ENCODE measurements around the gene TM4SF5.

DNA sequence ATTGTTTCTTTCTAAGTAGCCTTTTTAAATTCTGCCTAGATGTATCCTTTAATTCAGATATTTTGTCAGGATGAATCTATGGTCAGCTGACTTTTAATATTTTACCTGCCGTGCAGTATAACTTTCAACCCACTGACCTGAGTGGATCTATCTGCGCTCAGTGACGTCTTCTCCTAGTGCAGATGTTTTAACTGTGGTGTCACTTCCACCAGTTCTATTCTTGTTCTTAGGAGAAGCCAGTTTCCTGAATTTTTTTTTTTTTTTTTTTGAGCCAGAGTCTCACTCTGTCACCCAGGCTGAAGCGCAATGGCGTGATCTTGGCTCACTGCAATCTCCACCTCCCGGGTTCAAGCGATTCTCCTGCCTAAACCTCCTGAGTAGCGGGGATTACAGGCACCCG, 5.0 kb upstream of the TM4SF5 start:
- TF ChIP-seq EP300 (IDR thresholded peaks at IDR 0.05) (no peak), POLR2A (IDR thresholded peaks at IDR 0.05) (no peak)
- TF ChIP-seq, protein P1, sequence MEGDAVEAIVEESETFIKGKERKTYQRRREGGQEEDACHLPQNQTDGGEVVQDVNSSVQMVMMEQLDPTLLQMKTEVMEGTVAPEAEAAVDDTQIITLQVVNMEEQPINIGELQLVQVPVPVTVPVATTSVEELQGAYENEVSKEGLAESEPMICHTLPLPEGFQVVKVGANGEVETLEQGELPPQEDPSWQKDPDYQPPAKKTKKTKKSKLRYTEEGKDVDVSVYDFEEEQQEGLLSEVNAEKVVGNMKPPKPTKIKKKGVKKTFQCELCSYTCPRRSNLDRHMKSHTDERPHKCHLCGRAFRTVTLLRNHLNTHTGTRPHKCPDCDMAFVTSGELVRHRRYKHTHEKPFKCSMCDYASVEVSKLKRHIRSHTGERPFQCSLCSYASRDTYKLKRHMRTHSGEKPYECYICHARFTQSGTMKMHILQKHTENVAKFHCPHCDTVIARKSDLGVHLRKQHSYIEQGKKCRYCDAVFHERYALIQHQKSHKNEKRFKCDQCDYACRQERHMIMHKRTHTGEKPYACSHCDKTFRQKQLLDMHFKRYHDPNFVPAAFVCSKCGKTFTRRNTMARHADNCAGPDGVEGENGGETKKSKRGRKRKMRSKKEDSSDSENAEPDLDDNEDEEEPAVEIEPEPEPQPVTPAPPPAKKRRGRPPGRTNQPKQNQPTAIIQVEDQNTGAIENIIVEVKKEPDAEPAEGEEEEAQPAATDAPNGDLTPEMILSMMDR (IDR thresholded peaks at IDR 0.05), result no peak

All from tibial nerve (tissue), 4 donors.